HepG2 (cell line): ENCODE data around the gene BABAM2. TPM values are rescaled to one million over a fixed set of nuclear protein-coding genes. Genes with fewer than 3 reads are reported as not detected.

Experiments used
- CREM ChIP-seq, 2 experiments: sonication (generic) in 1 of 2; formaldehyde crosslinking in 1 of 2; IDR thresholded peaks; 2 replicates each; pipeline versions ENCODE4 v1.4.0 to v1.6.1; 2016 to 2020; ENCODE audit warnings: antibody characterized with exemption in 1 of 2, mild to moderate bottlenecking in 1 of 2, missing genetic modification reagents in 1 of 2
- IRF2 ChIP-seq: IDR thresholded peaks from 2 replicates; pipeline ENCODE4 v1.6.1; 2018; ENCODE audit warnings: missing genetic modification reagents, missing compliant biosample characterization
- PHF21A ChIP-seq: sonication (generic); formaldehyde crosslinking; IDR thresholded peaks from 2 replicates; pipeline ENCODE4 v1.5.0; 2020; ENCODE audit warnings: mild to moderate bottlenecking, missing genetic modification reagents
- SAP130 ChIP-seq: IDR thresholded peaks from 2 replicates; pipeline ENCODE4 v1.6.1; 2016; ENCODE audit warnings: low read depth
- TBX2 ChIP-seq: sonication (generic); formaldehyde crosslinking; IDR thresholded peaks from 2 replicates; pipeline ENCODE4 v1.5.0; 2020; ENCODE audit warnings: missing genetic modification reagents, mild to moderate bottlenecking, borderline replicate concordance
- TCF7 ChIP-seq: sonication (generic); IDR thresholded peaks from 2 replicates; pipeline ENCODE4 v1.6.1; 2016; ENCODE audit warnings: antibody characterized with exemption, low read depth
- TEAD3 ChIP-seq: optimal IDR thresholded peaks from 2 replicates; pipeline ENCODE3; 2016; ENCODE audit warnings: borderline replicate concordance
- XRCC5 ChIP-seq: fragments of 200-400 bp; formaldehyde crosslinking; optimal IDR thresholded peaks from 2 replicates; pipeline ENCODE3; 2017; ENCODE audit warnings: mild to moderate bottlenecking, low read length
- ZMAT3 ChIP-seq: sonication (generic); formaldehyde crosslinking; conservative IDR thresholded peaks from 2 replicates; pipeline ENCODE4 v1.7.0; 2021; ENCODE audit warnings: missing genetic modification reagents
- ZNF7 ChIP-seq: IDR thresholded peaks from 2 replicates; pipeline ENCODE4 v1.6.1; 2016; ENCODE audit warnings: missing biosample characterization, missing genetic modification reagents
- polyA plus RNA-seq, 8 experiments: library from polyadenylated mRNA; depleted of rRNA in 3 of 8; stranded (reverse) in 7 of 8; unstranded in 1 of 8; fragments of >200 nt; fragmentation: Illumina TruSeq in 4 of 8; extraction: Trizol in 4 of 8; gene quantifications; 2 replicates each; pipeline versions ENCODE4 v1.2.1 to v1.2.3, GENCODE V29; 2011 to 2016; ENCODE audit warnings: low read depth in 4 of 8, missing spikeins in 1 of 8, mixed read lengths in 1 of 8; ENCODE audit not compliant: insufficient read depth in 1 of 8
- total RNA-seq, 5 experiments: library from RNA; depleted of rRNA; stranded (reverse); fragments of >200 nt; fragmentation: Illumina TruSeq; extraction: Trizol; gene quantifications; 2 replicates each; pipeline ENCODE4 v1.2.3, GENCODE V29; 2016; ENCODE audit warnings: low read depth in 1 of 5
- TF ChIP-seq, protein P1 (sequence below): IDR thresholded peaks from 2 replicates; pipeline ENCODE4 v1.4.0; 2020; ENCODE audit warnings: mild to moderate bottlenecking, missing genetic modification reagents
- TF ChIP-seq, protein P2 (sequence below): sonication (generic); formaldehyde crosslinking; IDR thresholded peaks from 2 replicates; pipeline ENCODE4 v1.4.0; 2020; ENCODE audit warnings: missing genetic modification reagents, borderline replicate concordance

Gene BABAM2
- total and polyA plus RNA-seq, 2 of the 13 experiments (the other 11 are each of a cell fraction or from before 2014, with no cell fraction given) = 24.9 to 28.0 TPM

DNA sequence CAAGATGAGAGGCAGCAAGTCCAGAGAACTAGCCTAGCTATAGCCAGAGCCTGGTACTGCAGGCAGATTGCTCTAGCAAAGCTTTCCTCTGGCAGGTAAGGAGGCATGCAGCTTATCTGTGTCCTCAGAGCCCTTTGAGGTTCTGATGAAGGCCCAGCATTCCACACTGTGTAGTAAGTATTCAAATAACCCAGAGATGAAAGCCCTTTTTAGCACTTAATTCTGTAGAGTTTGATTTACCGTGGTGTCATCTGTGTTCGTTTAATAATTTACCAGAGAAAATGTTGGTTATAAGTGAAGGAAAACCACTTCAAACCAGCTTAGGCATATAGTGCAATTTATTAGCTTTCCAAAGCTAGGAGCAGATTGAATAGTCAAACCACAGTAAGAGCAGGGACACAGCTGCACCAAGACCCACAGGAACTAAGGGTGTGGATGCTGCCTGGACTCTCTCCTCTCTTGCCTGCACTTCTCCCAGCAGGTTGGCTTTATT, 226.6 kb downstream of the BABAM2 start (continued):
- TF ChIP-seq, protein P1, sequence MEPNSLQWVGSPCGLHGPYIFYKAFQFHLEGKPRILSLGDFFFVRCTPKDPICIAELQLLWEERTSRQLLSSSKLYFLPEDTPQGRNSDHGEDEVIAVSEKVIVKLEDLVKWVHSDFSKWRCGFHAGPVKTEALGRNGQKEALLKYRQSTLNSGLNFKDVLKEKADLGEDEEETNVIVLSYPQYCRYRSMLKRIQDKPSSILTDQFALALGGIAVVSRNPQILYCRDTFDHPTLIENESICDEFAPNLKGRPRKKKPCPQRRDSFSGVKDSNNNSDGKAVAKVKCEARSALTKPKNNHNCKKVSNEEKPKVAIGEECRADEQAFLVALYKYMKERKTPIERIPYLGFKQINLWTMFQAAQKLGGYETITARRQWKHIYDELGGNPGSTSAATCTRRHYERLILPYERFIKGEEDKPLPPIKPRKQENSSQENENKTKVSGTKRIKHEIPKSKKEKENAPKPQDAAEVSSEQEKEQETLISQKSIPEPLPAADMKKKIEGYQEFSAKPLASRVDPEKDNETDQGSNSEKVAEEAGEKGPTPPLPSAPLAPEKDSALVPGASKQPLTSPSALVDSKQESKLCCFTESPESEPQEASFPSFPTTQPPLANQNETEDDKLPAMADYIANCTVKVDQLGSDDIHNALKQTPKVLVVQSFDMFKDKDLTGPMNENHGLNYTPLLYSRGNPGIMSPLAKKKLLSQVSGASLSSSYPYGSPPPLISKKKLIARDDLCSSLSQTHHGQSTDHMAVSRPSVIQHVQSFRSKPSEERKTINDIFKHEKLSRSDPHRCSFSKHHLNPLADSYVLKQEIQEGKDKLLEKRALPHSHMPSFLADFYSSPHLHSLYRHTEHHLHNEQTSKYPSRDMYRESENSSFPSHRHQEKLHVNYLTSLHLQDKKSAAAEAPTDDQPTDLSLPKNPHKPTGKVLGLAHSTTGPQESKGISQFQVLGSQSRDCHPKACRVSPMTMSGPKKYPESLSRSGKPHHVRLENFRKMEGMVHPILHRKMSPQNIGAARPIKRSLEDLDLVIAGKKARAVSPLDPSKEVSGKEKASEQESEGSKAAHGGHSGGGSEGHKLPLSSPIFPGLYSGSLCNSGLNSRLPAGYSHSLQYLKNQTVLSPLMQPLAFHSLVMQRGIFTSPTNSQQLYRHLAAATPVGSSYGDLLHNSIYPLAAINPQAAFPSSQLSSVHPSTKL (CRISPR knock-in tag) = peak; percentile 58; the same call in 1 of the 2 replicates
- peak; percentile 71; the same call in 1 of the 2 replicates for TF ChIP-seq TBX2 (CRISPR knock-in tag)
- TF ChIP-seq TCF7 = peak; percentile 82
- TF ChIP-seq, protein P2, sequence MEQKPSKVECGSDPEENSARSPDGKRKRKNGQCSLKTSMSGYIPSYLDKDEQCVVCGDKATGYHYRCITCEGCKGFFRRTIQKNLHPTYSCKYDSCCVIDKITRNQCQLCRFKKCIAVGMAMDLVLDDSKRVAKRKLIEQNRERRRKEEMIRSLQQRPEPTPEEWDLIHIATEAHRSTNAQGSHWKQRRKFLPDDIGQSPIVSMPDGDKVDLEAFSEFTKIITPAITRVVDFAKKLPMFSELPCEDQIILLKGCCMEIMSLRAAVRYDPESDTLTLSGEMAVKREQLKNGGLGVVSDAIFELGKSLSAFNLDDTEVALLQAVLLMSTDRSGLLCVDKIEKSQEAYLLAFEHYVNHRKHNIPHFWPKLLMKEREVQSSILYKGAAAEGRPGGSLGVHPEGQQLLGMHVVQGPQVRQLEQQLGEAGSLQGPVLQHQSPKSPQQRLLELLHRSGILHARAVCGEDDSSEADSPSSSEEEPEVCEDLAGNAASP (CRISPR knock-in tag) = peak; percentile 14; the same call in 1 of the 2 replicates
- TF ChIP-seq ZMAT3 (CRISPR knock-in tag) = no peak
- peak; percentile 57 for TF ChIP-seq TEAD3
- TF ChIP-seq IRF2 (CRISPR knock-in tag) = peak; percentile 43; the same call in 1 of the 2 replicates
- peak; percentile 30; the same call in 1 of the 2 replicates for TF ChIP-seq PHF21A (CRISPR knock-in tag)
- TF ChIP-seq XRCC5 = peak; percentile 26
- TF ChIP-seq SAP130 = peak; percentile 51; the same call in 1 of the 2 replicates
- peak; percentile 90 for TF ChIP-seq ZNF7 (CRISPR knock-in tag)
- peak; percentile 28; the same call in 1 of the 2 replicates for TF ChIP-seq CREM (IDR thresholded peaks at IDR 0.05)
- no peak for TF ChIP-seq CREM (CRISPR knock-in tag; IDR thresholded peaks at IDR 0.05)
